GM12801 (cell line): ENCODE measurements around the gene SLX4IP.

Experiments
- CTCF ChIP-seq: IDR thresholded peaks from one replicate; pipeline ENCODE4 v1.5.1; 2011; ENCODE audit warnings: control low read depth; ENCODE audit not compliant: insufficient read length; ENCODE audit errors: extremely low read depth

SLX4IP gene

GRCh38 chr20:10603971-10604864, 169.1 kb downstream of the SLX4IP start:
- no peak for TF ChIP-seq CTCF

GRCh38 chr20:10604865-10605440, 169.8 kb downstream of the SLX4IP start:
- no peak for TF ChIP-seq CTCF

DNA sequence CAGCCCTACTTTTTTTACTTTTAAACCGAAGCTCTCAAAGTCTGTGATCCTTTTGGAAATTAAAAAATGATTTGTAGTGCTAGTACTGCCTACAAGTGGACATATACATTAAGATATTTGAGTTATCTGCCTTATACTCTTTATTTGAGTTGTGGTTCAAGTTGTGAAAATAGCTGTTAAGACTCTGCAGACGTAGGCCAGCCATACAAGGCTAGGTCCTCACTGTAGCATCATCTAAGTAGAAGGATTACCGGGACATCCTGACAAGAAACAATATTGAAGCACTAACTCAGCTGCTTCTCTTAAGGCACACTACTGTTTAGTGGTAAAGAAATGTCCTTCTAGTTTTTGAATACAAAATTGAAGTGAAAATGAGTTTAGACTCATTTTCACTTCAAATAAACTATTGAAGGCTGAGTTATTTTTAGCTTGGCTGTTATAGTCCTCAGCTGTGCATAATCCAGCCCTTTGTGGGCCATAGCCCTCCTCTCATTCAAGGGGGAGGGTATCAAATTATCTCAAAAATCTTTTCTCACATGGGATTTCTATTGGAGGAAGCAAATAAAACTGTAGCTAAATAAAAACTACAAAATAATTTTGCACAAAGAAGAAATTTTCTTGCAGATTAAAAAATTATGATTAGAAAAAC, 170.6 kb downstream of the SLX4IP start:
- no peak for TF ChIP-seq CTCF

DNA sequence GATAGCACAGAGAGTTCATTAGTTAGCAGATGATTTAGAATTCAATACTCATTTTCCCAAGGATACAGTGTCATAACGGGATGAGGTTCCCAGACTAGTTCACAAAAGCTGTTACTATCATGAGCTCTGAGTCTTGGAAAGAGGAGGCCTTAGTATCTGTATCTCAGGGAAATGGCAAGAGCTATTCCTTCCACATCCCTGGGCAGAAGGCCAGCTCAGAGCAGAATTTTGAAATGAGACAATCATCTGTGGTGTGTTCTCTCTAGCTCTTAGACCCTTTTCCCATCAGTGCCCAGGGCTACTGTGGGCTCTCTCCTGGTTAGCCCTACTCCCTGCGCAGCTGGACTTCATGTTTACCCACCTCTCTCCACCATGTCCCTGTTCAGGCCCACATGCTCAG, 174.2 kb downstream of the SLX4IP start:
- TF ChIP-seq CTCF = no peak

DNA sequence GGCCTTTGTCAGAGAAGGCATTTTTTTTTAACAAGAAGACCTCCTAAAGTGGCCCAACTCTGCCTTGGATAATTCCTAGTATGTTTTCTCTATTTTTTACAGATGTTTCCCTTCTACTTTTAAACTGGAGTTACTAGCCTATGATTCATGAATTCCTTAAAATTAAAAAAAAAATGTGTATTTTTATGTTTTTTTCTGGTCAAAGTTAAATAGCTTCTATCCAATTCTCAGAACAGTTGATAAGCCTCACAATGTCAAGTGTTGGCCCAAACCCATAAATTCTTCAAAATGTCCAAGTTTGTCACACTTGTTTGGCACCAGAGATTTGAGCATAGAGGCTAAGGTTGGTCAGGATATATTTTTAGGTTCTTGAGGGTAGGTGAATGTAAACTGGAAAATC, 174.7 kb downstream of the SLX4IP start:
- no peak for TF ChIP-seq CTCF

- TF ChIP-seq CTCF = no peak
Measured at GRCh38 chr20:10610251-10610650, 175.1 kb downstream of the SLX4IP start.

DNA sequence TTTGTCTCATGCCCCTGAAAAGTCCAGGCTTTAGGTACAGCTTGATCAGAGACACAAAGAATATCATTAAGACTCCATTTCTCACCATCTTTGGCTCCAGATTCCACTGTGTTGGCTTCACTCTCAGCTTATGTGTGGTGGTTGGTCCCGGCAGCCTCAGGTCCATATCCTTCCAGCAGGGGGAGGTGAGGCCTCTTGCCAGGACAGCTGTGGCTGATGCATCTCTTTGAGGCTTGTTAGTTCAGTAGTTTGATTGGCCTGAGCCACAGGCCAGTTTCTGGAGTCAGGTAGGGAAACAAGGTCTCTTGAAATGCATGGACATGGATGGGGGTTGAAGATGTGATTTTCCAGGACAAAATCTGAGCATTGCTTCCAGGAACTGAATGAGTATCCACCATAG, 176.3 kb downstream of the SLX4IP start:
- TF ChIP-seq CTCF = no peak
